Activated CD4-positive, alpha-beta T cell treated with anti-CD3 and anti-CD28 coated beads, Interleukin-2, amount 50 U/mL, for 24 hours (primary cell): Measurements from ENCODE around the gene CALD1.

Experiments used
- DNase-seq, 2 donors: peaks; one replicate each; pipeline ENCODE4 v3.0.0-alpha.2; 2020; ENCODE audit warnings: low read depth in 1 of 2, low spot score in 1 of 2

Gene CALD1

DNA sequence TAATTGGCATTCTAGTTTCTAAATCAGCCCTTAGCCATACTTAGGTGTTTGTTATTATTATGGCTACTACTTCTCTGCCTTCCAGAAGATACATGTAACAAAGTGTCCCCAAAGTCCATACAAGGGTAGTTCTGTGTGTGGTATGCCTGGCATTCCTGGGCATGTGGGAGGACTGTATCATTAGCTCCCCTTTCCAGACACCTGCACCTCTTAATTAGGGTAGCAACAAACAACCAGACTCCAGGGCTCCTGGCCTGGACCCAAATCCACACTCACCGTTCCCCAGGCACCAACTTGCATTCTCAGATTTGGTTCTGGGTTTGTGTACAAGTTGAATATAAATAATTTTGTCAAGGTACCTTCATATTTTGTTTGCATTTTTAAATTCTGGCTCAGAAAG lies 15.5 kb upstream of the CALD1 start:
- DNase-seq, result no peak

DNA sequence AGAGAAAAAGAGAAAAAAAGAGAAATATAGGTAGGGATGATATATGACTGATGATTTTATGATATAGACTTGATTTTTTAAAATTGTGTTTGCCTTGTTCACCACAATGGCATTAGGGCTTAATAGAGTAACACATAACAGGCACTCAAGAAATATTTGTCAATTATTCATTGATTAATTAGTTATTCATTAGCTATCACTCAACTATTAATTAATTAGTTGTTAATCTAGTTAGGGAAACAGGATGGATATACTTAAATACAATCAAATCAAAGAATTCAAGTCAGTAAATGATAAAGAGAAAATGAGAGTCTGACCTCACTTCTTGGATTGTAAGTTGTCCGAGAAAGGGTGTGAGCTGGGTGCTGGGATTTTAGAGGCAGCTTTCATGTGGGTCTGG lies 15.1 kb upstream of the CALD1 start:
- DNase-seq, result no peak

DNA sequence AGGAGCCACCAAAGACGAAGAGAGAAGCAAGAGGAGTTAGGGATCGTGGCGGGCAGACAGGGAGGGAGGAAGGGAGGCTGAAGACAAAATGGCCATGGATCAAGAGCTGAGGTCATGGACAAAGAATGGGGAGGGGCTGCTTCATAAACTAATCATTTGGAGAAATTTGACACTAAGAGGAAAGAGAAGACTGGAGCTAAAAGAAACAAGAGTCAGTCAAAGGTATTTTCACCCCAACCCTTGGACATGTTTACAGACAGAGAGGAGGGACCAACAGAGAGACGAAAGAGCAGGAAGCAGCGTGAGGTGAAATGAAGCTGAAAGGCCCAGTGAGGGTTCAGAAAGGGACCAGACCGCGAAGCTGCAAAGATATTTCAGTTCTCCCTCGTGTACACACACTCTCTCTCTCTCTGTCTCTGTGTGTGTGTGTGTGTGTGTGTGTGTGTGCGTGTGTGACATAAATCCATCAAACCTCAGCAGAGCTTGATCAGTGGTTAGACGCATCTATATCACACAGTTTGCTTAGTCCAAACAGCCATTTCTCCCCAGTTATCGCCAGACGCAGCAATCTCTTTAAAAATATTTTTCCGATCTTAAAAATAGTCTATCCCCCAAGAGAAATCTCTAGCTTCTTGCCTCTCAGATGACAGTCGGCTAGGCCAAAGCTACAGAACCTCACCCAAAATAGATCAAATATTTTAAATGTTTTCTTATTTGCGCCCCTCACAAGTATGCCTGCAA lies 12.5 kb upstream of the CALD1 start:
- DNase-seq, result no peak

DNA sequence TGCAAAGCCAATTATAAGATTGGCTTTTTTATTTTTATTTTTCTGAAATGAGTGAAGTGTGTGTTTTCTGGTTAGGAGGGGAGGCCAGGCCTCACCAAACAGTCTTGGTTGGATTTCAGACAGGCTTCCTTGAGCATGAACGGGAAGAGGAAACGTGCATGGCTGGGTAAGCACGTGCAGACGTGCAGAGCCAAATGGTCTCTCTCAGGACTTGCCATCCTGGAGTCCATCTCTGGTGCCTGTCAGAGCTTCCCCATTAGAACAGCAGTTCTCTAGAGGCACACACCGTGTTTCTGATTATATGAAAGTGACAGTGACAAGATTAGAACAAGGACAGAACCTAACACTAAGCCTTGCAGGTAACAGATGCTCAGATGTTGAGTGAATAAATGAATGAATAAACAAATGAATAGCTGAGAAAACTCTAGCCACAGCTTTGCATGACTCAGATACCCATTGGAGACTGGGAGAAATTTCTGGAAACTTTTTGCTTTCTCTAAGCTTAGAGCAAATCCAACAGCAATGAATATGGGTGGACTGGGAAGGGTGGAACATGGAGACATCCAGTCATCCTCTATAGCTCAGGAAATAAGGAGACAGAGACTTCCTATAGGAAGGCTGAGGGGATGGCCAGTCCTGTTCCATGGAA lies 11.8 kb upstream of the CALD1 start:
- DNase-seq, result no peak

DNA sequence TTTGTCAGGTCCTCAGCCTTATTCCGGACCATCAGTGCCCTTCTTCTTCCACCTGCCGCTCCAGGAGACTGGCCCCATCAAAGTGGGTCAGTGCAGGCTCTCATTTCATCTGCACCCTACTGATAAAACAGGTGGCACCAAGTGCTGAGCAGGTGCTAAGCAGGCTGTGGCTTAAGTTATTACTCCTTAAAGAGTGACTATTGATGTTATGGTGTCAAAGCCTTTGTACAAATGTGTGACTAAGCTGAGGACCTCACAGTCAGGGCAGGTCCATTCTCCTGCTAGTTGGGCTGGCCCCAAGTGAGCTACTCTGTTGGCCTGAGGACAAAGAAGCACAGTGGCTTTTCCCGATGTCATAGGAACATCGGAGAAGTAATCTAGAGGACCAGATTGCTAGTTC lies 11.2 kb upstream of the CALD1 start:
- DNase-seq, result no peak

DNA sequence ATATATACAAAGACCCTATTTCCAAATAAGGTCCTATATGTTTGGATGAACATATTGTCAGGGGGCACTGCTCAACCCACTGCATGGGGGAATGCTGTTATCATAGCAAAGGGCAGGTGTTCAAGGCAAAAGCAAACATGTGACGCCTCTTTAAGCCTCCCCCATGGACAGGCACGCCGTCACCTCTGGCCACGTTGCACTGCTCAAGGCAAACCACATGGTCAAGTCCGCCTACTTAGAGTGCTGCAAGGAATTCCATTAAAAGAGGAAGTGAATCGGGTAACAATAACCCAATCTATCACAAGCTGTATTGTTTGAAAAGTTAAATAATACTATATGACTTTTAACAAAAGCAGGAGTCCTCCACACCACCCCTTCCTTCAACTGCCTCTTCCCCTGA lies 8.8 kb upstream of the CALD1 start:
- no peak for DNase-seq

DNA sequence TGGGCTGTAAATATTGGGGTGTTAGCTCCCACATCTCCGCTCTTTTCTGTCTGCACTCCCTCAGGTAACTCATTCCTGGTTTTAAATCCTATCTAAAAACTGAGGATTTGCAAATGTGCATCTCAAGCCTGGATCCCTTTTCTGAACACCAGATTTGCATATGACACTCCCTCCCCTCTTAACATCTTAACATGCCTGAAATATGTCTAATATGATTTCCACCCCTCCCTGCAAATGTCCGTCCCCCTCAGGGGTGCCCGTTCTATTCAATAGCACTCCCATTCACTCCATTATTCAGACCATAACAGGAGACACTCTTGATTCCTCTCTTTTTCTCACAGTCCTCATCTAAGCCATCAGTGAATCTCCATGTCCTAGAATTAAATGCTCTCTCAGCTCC lies 8.3 kb upstream of the CALD1 start:
- no peak for DNase-seq

DNA sequence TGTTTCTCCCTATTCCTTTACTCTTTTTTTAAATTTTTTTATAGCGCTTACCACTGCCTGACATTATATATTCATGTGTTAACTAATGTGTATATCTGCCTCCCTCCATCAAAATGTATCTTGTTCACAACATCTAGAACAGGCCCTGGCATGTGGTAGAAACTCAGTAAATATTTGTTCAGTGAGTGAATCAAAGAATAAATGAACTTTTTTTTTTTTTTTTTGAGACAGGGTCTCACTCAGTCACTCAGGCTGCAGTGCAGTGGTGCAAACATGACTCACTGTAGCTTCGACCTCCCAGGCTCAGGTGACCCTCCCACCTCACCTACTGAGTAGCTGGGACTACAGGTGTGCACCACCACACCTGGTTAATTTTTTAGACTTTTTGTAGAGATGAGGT lies 7.5 kb upstream of the CALD1 start:
- no peak for DNase-seq

DNA sequence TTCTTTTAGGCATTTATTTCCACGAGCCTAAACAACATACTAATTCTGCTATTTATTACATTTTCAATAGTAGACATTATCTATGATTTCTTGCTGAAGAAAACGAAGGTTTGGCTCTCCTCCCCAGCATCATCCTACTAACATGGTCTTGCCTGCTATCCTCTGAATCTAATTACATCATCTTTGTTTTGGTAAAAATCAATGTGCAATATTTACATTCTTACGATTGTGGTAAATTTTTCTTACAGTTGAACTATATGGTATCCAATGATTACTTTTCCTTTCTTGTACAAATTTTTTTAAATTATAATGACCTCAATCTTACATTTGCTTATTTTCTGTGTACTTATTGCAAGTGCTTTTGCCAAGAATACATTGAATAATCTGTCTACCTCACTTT lies 7.0 kb upstream of the CALD1 start:
- no peak for DNase-seq

DNA sequence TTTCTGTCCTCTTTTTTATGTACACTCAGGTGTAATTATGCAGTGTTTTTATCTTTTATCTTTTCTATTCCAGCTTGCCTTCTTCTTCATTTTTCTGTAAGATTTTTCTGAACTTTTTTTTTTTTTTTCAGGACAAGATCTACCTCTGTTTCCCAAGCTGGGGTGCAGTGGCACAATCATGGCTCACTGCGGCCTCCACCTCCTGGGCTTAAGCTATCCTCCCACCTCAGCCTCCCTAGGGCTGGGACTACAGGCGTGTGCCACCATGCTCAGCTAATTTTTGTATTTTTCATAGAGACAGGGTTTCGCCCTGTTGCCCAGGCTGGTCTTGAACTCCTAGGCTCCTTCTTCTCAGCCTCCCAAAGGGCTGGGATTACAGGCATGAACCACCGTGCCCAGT lies 6.3 kb upstream of the CALD1 start:
- no peak for DNase-seq

DNA sequence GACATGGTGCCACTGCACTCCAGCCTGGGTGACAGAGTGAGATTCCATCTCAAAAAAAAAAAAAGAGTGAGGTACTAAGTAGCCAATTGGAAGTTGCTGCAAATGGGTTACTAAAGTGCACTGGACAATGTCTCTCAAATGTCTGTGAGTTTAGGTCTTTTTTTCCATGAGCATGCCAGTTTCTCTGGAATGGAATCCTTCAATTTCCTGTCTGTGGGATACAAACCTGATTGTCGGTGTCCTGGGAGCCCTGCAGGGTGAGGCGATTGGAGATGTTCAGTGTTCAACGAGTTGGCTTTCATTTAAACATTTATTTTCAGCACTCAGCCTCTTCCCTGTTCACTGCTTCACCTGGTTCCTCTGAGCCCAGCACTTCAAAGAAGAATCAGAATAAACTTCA lies 5.3 kb upstream of the CALD1 start:
- DNase-seq, result no peak

DNA sequence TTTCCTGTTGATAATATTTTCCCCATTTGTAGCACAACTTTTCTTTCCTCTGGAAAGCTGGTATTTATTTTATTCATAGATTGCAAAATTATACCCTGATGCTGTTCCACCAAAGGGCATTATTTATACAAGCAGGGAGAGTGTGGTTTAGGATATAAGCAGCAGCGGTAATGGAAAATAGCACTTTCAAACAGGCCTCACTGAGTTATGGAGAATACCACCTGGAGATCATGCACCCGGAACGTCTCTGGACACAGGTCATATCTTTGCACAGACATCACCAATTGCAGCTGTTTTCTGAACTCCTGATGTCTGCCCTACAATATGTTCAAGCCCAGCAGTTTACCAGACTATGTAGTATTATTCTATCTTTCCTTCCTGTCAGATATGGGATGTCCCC lies 2.0 kb upstream of the CALD1 start:
- DNase-seq, result no peak

DNA sequence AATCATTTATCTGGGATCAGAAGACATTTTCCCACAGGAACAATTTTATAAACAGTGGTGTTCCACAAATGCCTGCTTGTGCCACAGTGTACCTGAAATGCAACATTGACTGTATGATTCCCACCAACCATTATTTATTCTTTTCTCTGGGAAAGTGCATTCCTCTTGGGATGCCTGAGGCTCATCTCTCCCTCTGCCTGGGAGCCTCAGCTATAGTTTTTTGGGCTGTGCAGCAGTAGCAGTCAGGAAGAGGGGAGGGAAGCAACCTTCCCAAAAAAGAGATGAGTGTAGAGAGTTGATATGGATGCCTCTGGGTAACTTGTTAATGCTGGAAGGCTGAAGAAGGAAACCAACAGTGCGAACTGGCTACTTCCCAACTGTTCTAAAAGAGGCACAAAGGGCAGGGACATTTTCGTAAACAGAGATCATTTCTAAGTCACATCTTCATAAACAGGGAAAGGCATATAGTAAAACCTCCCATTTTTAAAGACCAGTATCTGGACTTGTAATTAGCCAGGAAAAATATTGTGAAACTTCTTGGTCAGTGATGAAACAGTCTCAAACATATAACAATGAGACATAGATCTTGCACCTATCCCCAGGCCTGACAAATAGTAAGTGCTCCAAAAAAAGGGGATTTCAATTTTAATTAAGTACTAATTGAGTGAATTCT lies 1.4 kb upstream of the CALD1 start:
- DNase-seq, result no peak

DNA sequence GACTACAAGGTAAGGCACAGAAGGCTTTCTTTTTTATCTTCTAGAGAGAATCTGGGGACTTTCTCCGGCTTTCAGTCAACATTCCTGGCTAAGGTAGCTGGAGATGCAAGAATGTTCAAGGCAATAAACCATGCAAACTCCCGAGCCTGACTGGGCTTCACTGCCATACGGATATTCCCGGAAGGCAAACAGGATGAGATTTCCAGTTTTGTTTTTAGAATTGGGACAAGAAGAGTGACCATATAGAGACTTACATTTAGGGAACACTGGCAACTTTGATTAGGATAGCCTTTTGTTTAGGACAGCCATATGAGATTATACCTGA lies 269 bp downstream of the CALD1 start:
- no peak for DNase-seq

DNA sequence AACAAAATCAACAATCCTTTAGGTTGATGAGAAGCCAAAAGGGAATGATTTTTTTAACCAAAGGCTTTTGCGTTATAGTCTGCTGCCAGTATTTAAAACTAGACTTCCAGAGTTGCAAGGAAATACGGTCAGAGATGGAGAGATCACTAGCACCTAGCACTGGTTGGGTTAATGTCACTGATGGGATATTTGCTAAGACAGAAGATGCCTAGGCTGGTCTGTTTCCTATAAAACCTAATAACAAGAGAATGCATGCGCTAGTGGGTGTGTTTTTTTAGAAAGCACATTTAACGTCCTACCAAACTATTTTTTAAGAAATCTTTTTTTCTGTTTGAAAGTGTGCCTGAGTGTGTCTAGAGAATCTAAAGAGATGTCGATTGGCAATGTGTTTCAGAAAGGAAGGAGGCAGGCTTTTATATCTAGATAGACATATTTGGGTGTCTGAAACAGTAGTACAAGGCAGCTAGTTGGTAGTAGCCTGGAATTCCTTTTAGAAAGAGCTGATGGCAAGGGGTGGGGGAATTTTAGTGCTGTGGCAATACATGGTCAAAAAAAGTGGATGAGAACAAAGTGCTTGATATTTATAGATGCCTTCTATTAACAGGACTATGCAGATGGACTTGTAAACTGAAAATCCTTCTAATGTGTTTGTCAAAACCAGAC lies 863 bp downstream of the CALD1 start:
- DNase-seq, result no peak

DNA sequence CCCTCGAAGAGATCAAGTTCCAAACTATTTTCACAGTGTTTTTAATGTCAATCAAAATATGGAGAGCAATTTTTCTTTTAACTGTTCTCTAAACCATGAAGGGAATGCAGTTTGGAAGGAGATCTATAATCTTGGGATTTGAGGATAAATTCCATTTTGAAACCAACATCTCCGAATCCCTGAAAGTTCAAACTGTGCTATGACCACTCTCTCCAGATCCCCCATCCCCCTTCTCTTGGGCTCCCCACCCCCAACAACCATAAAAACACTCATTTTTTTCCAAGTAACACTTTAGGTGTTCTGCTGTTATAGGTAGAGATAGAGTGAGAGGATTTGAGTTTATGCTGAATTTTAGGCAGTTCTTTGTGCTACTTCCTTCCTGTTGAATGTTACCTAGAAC lies 1.7 kb downstream of the CALD1 start:
- no peak for DNase-seq

DNA sequence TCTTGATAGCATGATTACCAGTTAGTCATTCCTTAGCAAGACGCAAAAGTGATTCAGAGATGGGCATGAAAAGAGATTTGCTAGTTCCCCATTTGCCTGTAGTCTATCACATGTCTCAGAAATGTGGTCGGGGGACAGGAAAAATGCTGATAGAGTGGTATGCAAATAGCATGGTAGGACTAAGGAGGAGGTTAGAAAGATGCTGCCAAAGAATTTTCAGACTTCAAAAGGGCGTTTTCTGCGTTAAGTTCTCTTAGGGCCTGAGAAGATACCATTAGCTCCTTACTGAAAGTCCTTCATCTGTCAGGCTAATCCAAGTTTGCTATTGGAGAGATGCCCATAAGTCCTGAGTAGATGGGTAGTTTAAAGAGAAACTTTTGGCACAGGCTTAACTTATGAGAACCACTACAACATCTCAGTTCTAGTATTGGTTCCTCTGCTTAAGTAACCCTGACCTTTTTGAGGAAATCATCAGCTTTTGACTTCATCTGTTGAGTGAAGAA lies 2.7 kb downstream of the CALD1 start:
- no peak for DNase-seq

DNA sequence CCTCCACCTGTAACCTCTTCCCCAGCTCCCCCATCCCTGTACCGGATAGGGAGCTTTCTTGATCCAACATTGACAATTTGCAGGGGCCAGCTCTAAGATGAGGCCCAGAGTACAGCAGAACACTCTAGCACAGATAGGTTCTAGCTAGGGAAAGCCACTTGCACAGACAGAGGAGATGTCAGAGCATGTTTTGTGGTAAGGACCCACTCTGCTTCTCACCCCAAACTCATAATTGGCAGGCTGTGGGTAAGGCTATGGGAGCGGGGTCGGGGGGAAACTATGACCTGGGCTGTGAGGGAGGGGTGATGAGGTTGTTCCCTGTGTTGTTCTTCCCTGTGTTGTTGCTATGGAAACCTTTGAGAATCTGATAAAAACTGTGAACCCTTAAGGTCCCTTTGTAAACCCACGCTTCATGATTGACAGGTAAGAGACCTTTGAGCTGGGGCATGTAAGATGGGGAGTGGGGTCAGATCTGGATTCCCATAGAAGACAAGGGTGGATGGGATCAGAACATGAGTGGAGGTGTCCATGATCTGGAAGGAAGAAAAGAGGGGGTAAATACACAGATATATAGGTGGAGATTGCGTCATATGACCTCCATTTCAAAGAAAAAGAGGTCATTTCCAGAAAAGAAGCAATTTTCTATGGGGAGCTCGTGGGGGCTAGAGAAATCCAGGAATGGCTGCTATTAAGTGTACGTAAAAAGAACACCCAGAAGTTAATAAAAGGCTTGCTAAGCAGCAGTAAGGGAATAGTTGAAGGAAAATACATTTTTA lies 4.0 kb downstream of the CALD1 start:
- DNase-seq, result no peak

DNA sequence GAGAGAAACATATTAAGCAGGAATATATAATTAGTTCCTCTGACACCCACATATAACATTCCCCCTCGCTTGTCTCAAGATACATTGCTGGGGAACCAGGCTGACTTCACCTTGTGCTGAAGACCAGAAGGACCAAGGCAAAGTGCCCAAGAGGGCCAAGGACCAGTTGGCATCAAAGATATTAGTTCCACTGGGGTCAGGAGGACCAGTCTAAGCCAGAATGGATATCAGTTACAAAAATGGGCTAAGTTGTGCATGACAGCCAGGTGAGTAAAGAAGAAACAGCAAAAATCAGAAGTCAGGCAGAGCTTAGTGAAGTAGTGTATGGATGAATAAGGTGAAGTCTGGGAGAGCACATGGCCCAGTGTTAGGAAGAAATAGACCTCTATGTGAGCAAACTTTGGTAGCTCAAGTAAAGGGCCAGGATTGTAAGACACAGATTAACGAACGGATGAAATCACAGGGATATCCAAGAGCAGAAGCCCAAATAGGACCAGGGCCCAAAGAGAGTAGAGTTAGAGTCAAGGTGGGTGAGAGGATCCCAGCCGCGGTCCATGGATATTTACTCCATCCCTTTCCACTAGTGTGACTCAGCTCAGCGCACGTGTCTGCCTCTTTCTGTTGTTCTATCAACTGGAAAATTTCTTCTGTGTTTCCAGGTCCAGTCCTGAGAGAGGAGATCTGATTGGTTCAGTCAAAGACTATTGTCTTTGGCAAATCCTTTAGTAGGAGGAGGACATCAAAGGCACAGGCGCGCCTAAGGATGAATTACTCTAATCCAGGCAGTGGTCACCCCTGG lies 5.0 kb downstream of the CALD1 start:
- DNase-seq, result no peak

DNA sequence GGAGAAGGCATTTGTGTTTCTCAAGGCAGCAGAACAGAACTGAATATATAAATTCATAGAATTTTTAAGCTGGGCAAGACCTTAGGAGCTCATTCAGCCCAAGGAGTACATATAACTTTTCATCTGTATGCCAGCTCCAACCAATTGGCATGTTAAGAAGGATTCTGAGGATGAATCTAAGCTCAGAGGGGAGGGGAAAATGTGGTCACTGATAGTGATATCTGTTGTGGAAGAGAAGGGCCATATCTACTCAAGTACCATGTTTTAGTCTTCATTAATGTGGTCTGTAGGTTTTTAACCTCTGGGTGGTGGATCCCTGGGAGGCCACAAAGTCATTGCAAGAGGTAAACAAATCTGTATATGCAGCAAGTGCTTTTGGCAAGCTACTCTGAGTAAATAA lies 6.4 kb downstream of the CALD1 start:
- DNase-seq, result no peak

DNA sequence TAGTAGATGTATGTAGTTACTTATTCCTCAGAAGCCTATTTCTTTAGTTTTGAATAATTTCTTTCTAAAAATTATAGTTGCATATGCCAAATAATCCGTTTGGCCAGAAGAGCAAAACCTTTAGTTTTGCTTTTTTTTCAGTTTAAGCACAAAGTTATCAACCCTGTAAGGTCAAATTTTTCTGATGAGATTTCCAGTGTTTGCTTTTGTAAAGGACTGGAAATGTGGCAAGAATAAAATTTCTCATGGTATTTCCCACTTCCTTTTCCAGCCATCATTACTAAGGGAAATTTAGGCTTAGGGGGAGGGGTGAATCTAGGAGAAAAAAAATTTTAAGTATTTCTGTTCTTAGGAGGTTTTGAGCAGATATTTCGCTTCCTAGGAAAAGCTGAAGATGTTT lies 7.6 kb downstream of the CALD1 start:
- no peak for DNase-seq
